GM21528 (cell line): ENCODE measurements around the gene EIF4E.
"Not testable (repeated sequence)": the region's sequence is repeated elsewhere in the genome, so short reads cannot be mapped to it uniquely, and the experiment has no call there.

Source experiments
- ATAC-seq: cut with Tn5 transposase; IDR thresholded peaks from one replicate; pipeline ENCODE4 v1.9.1; 2021; ENCODE audit warnings: mild to moderate bottlenecking, moderate library complexity; ENCODE audit not compliant: unreplicated experiment, low FRiP score

Gene EIF4E

DNA sequence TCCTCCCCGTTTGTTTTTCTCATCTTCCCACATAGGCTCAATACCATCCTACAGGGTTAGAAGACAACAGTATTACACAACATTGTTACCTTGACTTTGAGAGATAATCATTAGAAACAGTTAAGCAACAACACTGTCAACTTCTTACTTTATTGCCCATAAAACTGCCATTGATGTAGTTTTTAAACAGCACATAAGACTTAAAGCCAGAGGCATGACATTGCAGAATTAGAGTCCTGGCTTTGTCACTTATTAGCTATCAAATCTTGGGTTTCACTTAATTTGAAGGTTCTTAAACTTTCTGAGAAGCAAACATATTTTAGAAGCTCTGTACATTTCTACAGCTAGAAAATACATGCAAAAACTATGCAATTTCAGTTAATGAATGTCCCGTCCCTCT is 41.8 kb downstream of the EIF4E start:
- no peak for ATAC-seq

DNA sequence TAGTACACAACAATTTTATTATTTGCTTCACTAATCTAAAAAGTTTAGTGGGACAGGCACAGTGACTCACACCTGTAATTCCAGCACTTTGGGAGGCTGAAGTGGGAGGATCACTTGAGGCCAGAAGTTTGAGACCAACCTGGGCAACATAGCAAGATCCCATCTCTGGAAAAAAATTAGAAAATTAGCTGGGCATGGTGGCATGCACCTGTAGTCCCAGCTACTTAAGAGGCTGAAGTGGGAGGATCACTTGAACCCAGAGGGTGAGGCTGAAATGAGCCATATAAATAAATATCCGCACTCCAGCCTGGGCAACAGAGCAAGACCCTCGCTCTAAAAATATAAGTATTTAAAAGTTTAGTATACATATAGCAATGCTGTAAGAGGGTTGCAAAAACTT is 42.6 kb downstream of the EIF4E start:
- ATAC-seq: not testable (repeated sequence)

DNA sequence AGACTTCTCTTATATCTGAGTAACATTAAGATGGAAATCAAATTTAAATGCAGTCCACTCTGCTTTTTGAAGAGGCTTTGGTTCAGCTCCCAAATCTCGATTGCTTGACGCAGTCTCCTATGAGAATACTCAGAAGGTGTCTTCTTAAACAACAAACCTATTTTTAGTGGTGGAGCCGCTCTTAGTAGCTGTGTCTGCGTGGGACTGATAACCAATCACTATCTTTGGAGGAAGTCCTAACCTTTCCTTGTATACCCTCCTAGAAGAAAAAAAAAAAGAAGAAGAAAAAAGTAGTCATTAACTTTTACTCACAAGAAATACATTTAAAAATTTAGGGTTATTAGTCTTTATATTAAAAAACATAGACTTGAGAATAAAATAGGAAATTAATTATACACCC is 48.0 kb downstream of the EIF4E start:
- ATAC-seq: not testable (repeated sequence)

DNA sequence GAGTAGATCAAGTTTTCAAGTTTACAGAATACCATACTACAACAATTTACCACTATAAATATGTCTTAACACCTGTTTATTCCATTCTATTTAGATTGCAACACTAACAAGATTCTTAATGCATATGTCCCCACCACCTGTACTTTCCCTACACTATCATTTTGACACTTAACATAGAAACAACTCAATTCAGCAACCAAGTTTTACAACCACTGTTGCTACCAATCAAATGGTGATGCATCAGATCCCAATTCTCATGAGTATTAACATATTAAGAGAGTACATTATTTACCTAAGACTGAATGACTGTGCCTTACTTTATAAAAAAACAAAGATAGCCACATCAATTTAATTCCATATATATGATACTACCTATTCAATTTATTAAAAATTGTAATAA is 49.4 kb downstream of the EIF4E start:
- ATAC-seq: no peak

DNA sequence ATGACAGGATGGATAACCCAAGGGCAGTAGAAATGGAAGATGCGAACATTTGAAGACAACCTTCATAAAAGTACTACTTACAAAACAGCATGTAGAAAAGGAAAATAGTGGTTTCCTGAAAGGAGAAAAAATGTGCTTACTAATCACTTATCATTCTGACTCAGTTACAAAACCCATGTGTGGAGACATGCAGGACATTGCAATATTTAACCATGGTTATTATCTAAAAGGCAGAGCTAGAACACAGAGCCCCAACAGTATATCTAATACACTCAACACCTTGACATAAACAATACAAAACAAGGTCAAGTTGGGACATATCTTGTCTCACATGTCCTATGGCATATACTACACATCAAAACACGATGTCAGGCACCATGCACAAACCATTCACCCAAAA is 55.9 kb downstream of the EIF4E start:
- ATAC-seq: no peak

DNA sequence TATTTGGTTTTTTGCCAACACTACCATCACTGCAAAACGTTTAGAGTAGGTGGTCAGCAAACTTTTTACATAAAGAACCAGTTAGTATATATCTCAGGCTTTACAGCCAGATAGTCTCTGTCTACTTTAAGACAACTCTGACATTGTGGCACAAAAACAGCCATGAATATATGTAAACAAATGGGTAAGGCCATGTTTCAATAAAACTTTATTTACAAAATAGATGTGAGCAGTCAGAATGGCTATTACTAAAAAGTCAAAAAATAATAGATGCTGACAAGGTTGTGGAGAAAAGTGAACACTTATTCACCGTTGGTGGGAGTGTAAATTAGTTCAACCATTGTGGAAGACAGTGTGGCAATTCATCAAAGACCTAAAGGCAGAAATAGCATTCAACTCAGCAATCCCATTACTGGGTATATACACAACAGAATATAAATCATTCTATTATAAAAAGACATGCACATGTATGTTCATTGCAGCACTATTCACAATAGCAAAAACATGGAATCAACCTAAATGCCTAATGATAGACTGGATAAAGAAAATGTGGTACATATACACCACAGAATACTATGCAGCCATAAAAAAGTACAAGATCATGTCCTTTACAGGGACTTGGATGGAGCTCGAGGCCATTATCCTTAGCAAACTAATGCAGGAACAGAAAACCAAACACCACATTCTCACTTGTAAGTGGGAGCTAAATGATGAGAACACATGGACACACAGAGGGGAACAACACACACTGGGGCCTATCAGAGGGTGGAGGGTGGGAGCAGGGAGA is 56.6 kb downstream of the EIF4E start:
- not testable (repeated sequence) for ATAC-seq

DNA sequence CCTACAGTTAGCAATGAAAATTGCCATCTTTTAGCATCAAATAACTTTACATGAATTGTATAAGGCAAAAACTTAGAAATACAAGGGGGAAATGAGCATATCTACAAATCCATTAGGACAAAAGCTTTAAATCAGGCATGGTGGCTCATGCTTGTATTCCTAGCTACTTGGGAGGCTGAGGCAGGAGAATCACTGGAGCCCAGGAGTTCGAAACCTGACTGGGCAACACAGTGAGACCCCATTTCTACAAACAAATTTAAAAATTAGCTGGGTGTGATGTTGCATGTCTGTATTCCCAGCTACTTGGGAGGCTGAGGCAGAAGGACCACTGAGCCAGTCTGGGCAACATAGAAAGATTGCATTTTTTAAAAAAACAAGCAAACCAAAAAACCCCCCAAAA is 61.3 kb downstream of the EIF4E start:
- ATAC-seq: no peak

DNA sequence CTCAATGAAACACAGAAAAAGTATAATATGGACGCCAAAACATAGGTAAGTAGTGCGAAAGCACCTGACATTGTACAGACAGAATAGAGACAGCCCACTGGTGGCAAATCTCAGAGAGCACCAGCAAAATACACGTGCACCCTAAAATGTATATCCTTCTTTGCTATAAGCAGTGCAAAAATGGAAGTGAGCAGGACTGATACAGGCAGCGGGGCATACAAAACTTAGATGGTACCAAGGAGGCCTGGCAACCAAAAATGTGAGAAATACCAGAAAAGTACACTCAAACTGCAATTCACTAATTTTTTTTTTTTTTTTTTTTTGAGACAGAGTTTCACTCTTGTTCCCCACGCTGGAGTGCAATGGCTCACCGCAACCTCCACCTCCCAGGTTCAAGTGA is 63.9 kb downstream of the EIF4E start:
- ATAC-seq: no peak

DNA sequence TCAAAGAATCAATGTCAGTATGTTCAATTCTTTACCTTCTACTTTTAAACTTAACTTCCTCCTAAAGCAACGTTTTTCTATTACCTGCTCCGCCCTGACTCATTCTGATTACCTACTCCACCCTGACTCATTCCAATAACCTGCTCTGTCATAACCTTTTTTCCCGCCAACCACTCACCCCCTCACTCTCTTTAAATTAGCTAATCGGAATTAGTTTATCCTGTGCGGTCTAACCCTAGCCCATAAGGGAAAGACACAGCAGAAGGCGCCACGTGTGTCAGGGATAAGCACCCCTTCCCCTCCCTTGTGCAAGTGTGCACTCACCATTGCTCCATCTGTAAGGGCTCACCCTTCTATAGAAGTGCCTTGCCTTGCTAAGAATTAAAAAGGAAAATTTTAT is 64.4 kb downstream of the EIF4E start:
- ATAC-seq: no peak

DNA sequence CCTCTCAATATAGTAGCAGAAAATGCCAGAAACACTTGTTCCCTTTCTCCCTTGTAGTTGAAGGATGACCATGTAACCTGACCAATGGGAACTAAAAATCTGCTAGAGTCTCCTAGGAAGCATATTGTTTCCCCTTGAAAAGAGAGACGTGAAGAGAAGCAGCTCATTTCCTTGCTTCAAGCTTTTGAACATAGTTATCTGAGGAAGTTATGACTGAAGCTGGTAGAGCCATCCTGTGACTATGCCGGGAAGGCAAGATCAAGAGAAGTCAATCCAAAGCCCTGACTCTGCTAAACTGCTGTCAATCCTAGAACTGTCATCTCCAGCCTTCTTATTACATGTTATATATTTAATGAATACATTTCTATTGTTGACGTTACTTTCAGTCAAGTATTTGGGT is 66.6 kb downstream of the EIF4E start:
- ATAC-seq: no peak

DNA sequence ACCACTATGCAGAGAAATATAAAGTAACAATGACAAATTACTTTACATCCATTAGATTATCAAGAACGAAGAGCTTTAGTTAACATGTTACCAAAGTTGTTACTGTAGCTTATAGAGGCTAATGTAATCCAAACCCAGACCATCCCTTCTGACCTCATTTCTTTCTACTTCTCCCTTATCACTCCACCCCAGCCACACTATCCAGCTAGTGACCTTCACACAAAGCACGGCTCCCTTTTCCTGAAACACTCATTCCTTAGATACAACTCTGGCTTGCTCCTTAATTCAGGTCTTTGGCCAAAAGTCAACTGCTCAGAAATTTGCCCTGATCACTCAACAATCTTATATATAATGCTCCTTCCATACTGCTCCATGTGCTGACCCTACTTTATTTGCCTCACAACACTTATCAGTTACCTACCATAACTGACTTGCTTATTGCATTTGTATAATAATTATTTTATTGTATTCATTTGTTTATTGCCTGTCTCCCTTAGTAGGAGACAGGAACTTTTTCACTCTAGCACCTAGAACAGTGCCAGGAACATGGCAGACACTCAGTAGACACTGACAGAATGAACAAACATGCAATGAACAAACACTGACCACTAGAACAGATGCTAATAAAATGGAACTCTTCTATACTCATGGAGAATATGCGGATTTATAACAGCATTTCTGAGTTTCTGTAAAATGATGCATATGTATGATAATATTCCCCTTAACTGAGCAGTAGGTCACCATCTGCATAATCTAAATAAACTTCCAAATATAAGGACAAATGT is 67.6 kb downstream of the EIF4E start:
- ATAC-seq: no peak

DNA sequence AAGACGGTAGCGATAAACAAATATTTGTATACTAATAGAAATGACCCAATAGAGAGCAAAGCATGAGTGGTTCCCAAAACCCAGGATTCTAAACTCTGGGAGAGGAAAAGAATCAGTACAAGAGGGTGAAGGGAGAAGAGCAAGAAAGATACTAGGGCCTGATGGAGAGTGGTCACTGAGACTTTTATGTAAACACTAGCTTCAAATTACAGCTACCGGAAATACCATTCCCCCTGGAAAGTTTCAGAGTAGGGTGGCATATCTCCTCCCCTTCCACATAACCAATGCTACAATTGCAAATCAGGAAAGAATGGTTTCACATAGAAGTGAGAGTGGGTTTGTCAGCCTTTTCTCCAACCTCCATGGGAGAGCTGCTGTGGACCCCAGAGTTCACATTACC is 77.1 kb downstream of the EIF4E start:
- no peak for ATAC-seq

DNA sequence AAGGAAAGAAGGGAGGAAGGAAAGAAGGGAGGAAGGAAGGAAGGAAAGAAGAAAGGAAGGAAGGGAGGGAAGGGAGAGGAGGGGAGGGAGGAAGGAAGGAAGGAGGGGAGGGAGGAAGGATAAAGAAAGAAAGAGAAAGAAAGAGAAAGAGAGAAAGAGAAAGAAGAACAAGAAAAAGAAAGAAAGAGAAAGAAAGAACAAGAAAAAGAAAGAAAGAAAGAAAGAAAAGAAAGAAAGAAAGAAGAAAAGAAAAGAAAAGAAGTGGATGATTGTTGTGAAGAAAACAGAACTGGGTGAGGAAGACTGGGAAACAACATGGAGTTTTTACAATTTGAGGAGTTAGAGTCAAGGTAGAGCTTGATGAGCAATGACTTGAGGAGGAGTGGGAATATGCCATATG is 78.0 kb downstream of the EIF4E start:
- ATAC-seq: no peak

DNA sequence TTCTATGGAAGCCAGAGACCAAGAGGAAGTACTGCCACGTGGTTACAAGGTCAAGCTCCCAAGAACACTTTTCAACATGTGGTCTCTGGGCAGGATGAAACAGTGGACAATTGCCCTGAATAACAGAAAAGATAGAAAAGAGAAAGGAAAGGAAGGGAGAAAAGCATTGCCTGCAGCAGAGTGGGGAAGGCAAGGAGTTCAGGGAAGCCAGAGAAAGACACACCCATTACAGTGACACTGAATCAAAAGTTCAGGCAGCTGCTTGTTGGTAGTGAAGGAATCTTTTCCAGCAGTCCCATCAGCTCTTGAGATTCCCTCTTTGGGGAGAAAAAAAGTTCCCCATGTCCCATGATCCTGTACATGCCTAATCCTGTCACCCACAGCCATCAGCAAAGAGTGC is 80.5 kb downstream of the EIF4E start:
- ATAC-seq: no peak

DNA sequence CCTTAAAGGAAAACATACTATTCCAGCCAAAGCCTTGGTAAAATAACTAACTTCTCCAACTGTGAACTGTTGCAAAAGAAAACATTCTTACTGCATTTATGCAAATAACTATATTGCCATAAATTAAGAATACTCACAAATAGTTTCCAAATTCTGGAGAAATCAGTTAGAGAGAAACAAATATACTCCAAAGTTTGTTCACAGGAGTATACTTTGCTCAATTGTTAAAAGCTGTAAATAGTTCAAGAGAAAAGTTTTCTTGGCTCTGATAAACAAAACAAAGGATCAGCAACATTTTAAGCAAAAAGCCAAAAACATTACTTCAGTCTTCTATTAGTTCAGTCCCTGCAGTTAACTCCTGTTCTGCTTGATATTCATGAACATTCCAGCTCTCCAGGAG is 83.0 kb downstream of the EIF4E start:
- no peak for ATAC-seq

DNA sequence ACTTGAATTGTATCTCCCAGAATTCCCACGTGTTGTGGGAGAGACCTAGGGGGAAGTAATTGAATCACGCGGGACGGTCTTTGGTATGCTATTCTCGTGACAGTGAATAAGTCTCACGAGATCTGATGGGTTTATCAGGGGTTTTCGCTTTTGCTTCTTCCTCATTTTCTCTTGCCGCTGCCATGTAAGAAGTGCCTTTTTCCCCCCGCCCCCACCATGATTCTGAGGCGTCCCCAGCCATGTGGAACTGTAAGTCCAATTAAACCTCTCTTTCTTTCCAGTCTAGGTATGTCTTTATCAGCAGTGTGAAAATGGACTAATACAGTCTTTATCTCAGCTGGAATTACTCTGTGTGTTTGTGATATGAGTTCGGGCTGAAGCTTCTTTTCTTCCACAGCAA is 86.0 kb downstream of the EIF4E start:
- ATAC-seq: not testable (repeated sequence)

DNA sequence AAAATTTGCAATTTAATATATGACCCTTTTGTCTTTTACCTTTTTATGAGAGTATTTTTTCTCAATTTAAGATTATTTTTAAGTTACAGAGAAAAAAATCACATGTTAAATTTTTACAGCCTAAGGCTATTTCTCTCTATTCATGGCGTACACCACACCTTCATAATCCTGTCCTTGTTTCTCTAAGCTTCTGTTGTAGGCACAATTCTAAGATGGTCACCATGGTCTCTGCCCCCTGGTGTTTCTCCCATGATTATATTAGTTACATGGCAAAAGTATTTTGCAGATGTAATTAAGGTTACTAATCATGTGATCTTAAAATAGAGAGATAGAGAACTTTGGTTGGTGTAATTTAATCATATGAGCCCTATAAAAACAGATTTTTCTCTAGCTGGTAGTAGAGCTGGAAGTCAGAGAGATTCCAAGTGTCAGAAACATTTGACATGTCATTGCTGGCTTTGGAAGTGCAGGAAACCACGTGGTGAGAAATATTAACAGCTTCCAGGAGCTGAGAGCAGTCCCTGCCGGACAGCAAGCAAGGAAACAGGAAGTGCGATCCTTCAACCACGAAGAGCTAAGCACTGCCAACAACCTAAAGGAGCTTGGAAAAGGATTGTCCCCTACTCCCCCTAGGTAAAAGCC is 89.8 kb downstream of the EIF4E start:
- ATAC-seq: no peak

DNA sequence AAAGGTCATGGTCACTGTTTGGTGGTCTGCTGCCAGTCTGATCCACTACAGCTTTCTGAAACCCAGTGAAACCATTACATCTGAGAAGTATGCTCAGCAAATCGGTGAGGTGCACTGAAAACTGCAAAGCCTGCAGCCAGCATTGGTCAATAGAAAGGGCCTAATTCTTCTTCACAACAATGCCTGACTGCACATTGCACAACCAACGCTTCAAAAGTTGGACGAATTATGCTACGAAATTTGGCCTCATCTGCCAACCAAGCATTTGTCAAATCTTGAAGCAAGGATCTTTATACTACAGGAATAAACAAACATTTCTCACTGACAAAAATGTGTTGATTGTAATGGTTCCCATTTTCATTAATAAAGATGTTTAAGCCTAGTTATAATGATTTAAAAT is 90.4 kb downstream of the EIF4E start:
- ATAC-seq: no peak

DNA sequence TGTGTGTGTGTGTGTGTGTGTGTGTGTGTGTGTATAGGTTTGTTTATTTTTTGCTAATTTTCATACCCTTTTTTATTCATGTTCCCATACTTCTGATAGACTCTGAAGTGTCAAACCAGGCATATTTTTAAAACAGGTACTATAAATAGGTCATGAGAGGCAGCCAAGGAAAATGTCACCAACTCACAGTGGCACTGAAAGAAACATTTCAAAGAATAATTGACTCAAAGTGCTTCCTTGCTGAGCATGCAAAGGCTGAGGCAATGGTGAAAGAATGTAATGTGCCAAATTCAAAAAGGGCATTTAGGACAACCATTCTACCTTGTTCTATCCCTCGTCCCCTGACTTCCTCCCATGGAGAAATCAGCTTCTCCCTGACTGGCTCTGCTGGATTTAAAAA is 95.5 kb downstream of the EIF4E start:
- ATAC-seq: no peak

DNA sequence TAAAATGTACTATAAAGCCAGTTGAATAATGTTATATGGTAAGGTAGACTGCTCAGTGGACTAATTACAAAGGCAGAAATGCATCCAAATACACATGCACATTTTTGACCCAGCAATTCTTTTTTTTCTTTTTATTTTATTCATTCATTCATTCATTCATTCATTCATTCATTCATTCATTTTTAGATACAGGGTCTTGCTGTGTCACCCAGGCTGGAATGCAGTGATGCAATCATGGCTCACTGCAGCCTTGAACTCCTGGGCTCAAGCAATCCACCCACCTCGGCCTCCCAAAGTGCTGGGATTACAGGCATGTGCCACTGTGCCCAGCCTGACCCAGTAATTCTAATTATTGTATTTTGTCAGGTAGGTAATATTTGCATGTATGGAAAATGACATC is 97.9 kb downstream of the EIF4E start:
- ATAC-seq: not testable (repeated sequence)
